ENCODE results near the gene RIOK3. TPM values are rescaled to one million over a fixed set of nuclear protein-coding genes. Genes with fewer than 3 reads are reported as not detected.

Gene RIOK3
- total RNA-seq, 1 experiment from 2014 or later, result 61.7 TPM

- peak; percentile 62 for DNase-seq (ENCODE audit: low read depth)
Measured at GRCh38 chr18:23528580-23529472, 75.7 kb downstream of the RIOK3 start.

GRCh38 chr18:23529604-23530003 lies 76.5 kb downstream of the RIOK3 start:
- peak; percentile 94 for DNase-seq (ENCODE audit: low read depth)

GRCh38 chr18:23530195-23530594 lies 77.1 kb downstream of the RIOK3 start:
- no peak for DNase-seq (ENCODE audit: low read depth)

- no peak for DNase-seq (ENCODE audit: low read depth)
Measured at GRCh38 chr18:23531912-23532311, 78.8 kb downstream of the RIOK3 start.

Other genes starting within 250 kb of the RIOK3 start
- 39.1 and 44.7 TPM in 2 replicates for gene RMC1, start 50.2 kb downstream of the RIOK3 start, total RNA-seq (2014; rRNA removed; shearing (Covaris generic))
- 48.7 and 77.6 TPM in 2 replicates for gene NPC1, start 133.2 kb downstream of the RIOK3 start, total RNA-seq (2014; rRNA removed; shearing (Covaris generic))
- gene ANKRD29, start 209.6 kb downstream of the RIOK3 start, total RNA-seq (2014; rRNA removed; shearing (Covaris generic)), result 8.3 and 10.6 TPM in 2 replicates
- 1.8 and 2.4 TPM in 2 replicates for gene LAMA3, start 236.2 kb downstream of the RIOK3 start, total RNA-seq (2014; rRNA removed; shearing (Covaris generic))

All from M059J (cell line).